GM18499 (cell line): Measurements from ENCODE around the gene ZNF664.
"Not testable (repeated sequence)": the region's sequence is repeated elsewhere in the genome, so short reads cannot be mapped to it uniquely, and the experiment has no call there.

Experiments
- ATAC-seq: cut with Tn5 transposase; IDR thresholded peaks from one replicate; pipeline ENCODE4 v1.9.1; 2021; ENCODE audit warnings: moderate number of reproducible peaks; ENCODE audit not compliant: insufficient read depth, unreplicated experiment

Gene ZNF664

DNA sequence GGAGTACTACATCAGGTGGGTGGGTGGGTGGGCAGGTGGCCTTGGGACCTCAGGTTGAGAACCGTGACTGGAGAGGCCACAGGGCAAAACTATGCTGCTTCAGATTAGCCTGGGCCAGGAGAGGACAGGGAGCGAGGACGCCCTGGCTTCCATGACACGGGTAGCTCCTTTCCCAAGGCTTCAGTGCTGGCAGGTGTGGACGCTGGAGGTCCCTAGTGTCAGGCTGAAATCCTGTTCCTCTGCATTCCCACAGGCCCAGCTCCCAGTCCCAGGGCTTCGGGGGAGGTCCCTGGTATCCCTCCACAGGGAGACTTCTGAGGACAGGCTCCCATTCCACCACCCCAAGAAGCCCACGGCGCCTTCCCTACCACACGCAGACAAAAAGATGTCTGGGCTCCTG, 32.0 kb upstream of the ZNF664 start:
- no peak for ATAC-seq

DNA sequence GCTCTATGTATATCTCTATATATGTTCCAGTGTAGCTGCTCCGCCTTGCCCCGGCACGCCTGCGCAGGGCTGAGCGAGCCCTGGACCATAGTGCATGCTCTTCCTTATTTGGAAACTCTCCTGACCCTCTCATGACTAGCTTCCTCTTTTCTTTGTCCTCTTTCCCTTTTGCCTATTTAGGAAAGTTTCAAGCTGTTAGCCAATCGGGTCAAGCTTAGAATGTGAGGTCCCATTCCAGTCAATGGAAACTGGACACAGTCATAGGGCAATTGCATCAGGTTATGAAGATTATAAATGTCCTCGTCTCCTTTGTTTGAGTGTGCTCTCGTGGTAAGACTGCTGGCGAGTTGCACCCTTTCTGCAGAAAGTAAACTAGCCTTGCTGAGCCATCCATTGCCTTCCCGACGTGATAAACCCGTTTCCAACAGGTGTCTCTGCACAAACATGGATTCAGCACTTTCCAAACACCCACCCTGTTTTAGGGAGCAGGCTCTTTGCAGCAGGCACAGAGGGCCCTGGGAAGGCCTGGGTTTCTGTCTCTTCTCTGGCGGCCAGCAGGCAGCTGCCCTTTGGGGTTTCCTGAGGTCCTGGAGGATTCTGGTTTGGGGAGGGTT, 31.3 kb upstream of the ZNF664 start:
- no peak for ATAC-seq

DNA sequence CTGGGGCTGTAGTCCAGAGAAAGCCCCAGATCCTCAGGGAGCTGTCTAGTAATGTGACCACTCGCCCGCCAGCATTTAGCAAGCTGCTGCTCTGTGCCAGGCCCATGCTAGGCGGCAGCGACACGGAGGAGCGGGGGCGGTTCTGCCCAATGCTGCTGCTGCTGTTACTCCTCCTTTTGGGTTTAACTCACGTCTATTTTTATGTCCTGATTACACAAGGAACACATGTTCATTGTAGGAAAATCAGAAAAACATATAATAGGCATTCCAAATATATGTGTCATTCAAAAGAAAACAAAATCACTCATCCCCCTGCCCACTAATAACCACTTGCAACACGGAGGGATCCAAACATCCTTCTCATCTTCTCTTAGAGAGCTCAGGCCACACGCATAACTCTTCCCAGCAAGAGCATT, 30.8 kb upstream of the ZNF664 start:
- ATAC-seq = no peak

DNA sequence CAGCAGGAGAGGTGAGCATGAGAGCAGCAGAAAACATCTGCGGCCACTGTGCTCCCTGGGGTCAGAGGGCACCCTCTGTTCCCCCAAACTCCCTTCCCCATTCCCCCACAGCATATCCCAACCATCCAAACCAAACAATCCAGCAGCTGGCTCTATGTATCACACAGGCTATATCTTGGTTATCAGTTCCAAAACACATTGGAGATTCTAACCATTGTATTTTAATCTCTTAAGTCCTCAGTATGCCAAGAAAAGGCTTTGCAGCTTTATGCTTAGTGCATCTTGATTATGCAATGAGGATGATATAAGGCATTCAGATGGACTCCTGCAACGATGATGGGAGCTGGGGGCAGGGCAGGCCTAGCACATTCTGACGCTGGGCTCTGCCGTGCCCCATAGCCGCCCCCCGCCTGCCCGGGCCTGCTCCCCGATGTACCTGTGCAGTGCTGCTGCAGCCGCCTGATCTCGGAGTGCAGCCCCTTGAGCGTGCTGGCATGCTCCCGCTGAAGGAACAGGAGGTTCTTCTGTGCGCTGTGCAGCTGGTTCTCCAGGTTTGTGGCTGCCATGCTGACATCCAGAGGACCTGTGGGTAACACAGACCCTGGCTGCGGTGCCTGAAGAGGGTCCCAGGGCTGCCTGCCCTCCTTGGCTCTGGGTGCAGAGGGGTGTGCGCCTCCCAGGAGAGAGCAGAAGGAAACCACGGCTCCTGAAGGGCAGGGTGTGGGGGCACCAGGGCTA, 29.9 kb upstream of the ZNF664 start:
- no peak for ATAC-seq

DNA sequence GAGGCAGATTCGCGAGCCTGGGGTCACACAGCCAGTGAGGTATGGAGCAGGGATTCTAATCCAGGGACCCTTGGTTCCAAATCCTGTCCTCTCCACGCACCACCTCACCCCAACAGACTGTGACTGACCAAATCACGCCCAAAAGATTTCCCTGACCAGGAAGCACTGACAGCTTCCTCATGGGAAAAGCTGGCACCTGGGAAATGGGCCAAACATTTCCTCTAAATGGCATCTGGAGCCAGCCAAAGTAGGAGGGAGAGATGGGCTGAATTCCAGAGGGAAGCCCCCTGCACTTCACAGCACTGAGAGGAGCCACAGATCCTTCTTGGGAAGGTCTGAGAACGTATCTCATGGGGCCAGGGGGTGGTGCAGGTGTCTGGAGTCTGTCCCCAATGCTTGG, 29.2 kb upstream of the ZNF664 start:
- no peak for ATAC-seq

DNA sequence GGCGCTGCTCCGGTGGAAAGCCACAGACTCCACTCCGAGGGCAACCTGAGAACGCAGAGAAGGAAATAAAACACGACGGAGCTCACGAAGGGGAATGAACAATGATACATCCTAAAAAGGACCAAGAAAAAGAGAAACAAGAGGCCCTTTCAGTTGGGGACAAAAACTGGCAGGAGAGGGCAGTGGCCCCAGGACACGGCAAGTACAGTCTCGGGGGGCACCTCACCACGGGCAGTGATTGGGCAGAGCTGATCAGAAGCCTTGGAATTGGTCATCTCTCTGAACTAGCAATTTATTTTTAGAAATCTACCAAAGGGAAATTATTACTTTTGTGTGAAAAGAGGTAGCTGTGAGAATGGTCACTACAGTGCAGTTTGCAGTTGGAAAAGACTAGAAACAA, 28.3 kb upstream of the ZNF664 start:
- ATAC-seq = no peak

DNA sequence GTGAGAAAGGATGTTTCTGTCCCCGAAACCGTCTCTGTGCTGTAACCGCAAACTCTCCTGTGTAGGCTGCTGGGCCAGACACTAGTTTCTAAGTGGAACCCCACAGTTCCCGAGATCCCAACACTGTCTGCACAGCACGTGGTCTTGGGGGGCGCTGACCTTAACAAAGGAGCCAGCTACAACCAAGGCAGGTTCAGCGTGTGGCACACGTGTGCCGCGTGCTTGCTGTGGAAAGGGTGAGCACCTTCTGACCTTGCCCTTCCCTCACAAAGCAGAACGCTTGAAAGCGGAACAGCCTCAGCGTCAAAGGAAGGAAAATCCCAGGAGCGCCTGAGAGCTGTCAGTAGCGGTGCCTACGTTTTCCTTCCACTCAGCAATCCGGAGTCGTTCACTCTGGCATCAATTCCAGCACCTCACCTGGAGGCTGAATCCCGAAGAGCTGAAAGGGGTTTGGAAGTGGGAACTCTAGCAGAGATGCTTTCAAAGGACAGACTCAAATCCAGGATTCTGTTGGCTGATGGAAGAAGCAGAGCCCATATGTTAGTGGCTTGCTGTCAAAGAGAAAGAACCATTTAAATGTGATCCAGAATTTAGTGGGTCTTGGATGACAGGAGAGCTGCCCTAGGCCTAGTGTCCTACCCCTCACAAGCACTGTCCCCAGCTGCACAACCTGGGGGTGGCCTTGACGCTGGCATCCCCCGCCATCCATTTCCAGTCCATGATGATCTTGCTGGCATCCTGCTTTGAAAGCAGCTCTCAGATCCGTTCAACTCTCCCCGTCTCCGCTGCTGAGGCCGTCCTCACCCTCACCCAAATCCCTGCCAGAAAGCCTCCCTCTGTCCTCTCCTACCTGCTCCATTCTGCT, 27.5 kb upstream of the ZNF664 start:
- no peak for ATAC-seq

DNA sequence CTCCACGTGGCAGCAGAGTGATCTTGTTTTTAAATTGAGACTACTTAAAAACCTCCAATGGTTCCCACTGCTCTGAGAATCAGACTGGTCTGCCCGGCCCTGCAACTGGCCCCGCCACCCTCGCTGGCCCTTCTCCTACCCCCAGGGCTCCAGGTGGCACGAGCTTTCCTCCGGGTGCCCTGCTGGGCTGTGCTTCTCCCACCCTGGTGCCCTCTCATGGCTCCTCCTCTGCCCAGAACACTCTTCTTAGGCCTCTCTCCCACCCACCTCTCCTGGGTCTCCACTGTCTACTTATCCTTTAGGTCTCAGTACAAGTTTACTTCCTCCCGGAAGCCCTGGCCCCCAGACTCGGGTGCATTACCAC, 26.9 kb upstream of the ZNF664 start:
- ATAC-seq = no peak

DNA sequence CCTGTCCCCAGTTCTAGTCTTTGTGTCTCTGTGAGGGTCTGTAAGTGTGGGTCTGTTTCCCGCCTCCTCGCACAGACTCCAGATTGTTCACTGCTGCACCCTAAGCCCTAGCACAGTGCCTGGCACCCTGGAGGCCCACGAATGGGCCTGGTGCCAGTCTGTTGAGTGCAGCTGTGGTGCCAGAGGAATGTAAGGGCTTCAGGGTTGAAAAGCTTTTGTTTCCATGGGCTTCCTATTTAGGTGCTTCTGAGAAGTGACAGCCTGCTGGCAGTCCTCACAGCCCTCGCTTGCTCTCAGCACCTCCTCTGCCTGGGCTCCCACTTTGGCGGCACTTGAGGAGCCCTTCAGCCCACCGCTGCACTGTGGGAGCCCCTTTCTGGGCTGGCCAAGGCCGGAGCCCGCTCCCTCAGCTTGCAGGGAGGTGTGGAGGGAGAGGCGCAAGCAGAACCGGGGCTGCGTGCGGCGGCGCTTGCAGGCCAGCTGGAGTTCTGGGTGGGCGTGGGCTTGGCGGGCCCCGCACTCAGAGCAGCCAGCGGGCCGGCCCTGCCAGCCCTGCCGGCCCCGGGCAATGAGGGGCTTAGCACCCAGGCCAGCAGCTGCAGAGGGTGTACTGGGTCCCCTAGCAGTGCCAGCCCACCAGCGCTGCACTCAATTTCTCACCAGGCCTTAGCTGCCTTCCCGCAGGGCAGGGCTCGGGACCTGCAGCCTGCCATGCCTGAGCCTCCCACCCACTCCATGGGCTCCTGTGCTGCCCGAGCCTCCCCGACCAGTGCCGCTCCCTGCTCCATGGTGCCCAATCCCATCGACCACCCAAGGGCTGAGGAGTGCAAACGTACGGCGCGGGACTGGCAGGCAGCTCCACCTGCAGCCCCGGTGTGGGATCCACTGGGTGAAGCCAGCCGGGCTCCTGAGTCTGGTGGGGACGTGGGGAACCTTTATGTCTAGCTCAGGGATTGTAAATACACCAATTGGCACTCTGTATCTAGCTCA, 26.2 kb upstream of the ZNF664 start:
- ATAC-seq = not testable (repeated sequence)

DNA sequence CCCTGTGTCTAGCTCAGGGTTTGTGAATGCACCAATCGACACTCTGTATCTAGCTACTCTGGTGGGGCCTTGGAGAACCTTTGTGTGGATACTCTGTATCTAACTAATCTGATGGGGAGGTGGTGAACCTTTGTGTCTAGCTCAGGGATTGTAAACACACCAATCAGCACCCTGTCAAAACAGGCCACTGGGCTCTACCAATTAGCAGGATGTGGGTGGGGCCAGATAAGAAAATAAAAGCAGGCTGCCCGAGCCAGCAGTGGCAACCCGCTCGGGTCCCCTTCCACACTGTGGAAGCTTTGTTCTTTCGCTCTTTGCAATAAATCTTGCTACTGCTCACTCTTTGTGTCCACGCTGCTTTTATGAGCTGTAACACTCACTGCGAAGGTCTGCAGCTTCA, 25.5 kb upstream of the ZNF664 start:
- ATAC-seq = not testable (repeated sequence)

DNA sequence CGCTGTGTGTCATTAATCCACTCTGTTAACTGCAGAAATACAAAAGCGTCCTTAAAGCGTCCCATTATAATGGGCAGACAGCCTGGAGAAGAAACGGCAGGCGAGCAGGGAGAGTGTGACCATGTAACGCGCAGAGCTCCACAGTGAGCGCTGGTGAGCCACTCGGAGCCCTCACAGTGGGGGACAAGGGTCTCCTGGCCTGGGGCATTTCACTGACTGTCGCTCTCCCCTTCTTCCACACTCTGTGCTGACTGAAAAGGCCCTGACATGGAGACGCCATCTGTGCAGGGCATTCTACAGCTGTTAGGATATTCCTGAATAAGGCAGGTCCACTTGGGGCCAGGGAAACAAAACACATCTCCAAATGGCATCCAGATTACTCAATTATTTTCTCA, 24.6 kb upstream of the ZNF664 start:
- ATAC-seq = no peak

DNA sequence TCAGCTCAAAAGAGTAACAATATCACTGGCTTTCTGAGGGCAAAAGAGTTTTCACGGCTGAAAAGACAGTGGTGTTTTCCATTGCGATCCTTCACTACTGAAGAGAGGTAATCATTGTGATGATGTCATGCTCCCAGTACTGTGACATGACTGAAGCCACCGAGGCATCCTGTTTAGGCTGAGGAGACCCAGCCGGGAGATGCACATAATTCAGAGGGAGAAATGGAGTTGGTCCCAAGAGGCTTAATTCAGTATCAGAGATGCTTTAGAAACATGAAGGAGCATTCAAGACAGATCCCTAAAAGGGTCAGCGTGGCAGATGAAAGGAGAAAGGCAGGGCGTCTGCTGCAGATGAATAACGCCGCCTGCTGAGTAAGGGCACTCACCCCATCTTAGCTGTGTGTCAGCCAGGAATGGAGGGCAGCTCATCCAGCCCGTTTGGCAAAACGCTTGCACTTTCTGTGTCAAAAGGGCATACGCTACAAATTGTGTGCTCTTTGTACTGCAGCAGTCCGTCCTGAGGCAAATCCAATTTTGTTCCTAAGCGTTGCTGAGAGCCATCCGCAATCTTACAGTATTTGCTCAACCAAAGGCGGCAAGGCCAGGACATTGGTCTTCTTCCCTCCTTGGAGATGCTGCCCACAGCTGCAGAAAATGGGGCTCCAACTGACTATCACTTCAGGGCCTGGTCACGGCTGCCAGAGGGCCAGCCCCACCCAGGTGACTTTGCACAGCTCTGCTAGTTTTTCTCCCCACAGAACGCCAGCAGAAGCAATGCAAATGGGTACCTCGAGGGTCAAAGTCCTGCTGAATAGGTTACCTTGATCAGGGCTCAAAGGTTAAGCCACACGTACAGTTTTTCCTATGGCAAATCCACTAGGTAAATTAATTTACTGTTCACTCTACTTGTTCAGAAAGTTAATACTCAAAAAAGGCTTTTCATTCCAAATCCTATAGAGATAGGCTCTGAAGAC, 23.9 kb upstream of the ZNF664 start:
- no peak for ATAC-seq

DNA sequence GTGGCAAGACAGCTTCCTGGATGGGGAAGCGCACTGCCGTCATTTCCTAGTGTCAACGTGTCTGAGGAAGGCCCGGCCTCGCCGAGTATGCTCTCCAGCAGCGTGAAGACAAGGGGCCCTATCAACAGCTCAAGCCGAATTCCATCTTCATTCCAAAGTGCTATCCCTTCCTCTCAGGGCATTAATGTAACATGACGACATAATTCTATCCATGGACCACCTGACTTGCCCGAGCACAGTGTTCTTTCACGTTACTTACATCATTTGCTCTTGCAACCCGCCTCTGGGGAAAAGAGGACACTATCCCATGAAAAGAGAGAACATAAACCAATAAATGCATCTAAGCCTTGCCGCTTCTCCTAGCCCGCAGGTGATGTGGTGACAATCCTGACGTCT, 23.2 kb upstream of the ZNF664 start:
- no peak for ATAC-seq

DNA sequence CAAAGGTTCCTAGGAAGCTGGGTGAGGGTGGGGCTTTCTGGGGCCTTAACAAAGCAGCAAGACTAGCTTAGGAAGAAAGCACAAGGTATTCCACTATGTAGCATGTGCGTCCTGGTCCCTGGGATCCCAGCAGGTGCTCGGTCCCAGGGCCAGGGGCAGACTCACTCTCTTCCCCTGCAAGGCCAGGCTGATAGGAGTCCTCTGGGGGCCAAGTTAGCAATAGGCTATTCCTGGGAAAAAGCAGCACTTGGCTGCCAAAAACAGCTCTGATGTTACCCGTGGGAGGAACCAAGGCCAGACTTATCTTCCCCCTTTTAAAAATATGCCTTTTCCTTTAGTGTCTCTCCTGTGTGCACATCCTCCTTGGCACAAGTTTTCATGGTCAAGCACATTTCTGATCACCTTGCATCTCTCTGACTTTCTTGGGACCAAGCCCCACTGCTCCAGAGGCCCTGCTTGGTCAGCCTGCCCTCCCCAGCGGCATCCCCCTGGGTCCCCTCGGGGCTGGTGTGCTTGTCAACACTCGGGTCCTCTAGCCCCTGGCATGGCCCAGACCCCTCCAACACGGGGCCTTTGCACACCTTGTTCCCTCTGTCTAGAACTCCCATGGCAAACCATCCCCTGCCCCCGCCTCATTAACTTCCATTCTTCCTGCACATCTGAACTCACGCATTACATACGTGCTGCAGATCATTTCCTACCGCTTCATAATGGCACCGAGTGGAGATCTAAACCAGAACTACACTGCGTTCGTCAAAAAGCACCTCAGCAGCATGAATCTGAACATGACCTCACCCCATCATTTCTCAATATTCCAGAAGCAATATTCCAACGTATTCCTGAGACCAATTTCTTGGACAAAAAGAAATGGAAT, 22.3 kb upstream of the ZNF664 start:
- no peak for ATAC-seq

DNA sequence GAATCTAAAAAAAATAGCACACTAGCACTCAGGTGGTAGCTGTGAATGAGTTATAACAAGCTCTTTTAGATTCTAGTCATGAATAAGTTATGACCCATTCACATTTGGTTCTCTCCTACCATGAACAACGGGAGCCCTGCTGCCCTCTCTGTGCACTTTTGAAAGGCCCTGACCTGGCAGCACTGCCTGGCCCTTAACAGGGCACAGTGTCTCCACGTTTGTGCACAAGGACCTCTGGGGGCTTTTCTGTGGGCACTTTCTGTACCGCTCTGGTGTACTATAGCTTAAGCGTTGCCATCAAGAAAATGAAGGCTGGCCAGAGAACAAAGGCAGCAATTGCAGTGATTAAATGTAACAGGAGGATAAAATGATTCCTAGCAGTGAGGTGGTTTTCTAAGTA, 21.5 kb upstream of the ZNF664 start:
- ATAC-seq = no peak

DNA sequence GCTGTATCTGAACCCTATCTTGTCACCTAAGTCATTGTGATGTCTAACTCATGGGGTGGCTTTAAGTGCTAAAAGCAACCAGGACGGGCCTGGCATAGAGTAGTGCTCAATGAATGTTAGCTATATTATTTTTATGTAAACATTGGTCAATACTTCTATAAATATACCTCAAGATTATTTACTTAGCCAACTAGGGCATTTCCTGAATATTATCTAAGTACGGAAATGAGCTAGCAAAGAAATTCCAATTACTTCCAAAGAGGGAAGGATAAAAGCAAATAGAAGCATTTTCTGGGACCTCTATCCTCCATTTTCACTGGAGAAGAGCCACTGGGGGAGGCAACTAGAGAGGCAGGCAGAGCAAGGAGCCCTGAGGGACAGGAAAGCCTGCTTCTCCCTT, 21.0 kb upstream of the ZNF664 start:
- ATAC-seq = no peak

DNA sequence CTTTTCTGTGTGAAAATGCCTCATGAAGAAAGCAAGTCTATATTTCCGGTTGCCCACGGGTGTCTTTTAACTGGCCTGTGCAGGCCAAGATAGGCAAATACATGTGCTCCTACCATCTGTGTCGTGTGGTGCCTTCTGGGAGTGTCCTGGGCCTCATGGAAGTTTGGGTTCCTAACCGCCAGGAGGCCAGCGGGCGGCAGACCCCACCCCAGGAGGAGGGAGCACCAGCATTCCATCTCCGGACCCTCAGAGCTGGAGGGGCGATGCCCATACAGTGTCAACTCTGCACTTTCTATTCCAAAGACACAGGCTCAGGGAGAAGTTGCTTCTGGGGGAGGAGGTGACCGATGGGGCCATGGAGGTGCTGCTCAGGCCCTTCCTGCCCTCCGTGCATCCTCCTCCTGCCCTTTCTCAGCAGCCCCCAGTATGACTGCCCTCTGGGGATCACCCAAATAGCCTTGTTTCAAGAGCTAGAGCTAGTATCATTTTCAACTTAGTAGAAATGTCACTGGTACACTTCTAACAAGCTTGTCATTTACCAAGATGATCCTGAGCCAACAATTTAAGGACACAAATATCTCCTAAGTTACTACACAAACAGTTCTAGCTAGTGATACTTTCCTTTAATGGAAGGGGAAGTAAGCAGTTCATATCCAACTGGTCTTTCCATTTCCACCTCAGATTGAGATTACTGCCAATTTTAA, 18.2 kb upstream of the ZNF664 start:
- no peak for ATAC-seq

DNA sequence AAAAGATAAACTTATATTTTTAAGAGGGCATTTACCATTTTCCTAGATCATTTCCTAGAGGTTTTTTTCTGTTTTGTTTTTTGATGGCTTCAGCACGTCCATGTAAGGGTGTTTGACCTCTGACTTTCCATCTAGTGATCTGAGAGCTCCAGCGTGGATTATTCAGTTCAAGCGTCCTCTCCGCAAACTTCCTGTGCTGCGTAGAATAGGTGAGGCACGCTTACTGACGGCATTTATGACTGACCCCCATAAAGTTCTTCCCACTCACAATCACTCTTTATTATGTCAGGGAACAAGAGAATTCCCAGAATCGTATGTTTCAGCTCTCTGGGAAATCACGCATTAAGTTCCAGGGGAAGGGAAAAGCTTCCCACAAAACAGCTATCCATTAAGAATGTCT, 16.8 kb upstream of the ZNF664 start:
- no peak for ATAC-seq
